Measurements from ENCODE around the gene SLC34A3. TPM values are rescaled to one million over a fixed set of nuclear protein-coding genes. Genes with fewer than 3 reads are reported as not detected.

SLC34A3 gene
- total and polyA plus RNA-seq, 2 donors (not counting 3 experiments of a cell fraction or from before 2014, with no cell fraction given) = not detected

DNA sequence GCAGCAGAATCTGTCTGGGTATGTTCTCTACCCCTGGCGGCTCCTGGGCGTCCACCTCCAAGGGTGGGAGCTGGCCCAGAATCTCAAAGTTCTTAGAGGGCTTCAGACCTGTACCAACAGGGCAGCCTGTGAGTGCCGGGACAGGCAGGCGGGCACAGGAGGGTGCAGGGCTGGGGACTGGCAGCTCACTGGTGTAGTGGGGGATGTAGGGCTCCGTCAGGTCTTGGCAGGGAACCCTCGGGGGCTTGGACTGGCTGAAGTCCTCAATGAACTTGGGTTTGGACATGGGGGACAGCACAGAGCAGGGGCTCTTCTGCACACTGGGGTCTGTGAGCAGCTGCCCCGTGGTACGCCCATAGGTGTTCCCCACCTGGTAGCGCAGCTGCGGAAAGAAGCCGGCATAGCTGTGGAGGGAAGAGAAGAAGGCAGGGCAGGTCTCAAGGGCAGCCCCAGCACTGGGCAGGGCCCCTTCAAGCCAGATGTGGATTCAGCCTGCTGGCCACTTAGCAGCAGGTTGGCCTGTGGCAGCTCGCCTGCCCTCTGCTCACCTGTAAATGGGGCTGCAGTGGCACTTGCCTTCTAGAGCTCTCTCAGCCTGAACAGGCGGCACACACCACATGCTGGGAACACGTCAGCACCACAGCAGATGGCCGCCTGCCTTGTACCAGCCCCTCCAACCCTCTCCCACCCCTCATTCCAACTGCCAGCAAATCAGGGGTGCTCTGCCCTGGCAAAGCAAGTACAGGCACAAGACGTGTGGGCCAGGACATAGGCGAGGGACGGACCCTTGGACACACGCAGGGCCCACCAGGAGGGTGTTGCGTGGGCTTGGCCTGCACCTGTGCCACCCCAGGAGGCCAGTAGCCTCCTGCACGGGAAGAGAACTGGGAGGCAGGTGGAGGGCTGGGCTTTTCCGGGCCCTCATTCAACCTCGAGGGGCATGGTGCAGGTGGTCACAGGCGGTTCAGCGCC lies 15.0 kb downstream of the SLC34A3 start:
- CTCF ChIA-PET = interaction anchor here (1.3 to 2.7 kb wide), 3 partner anchors 8 to 13 kb away, joined by 3 to 15 read pairs (median 13); partner anchors contain the start of gene NELFB
- H3K4me1 ChIP-seq (ENCODE audit: control insufficient read depth, extremely low read depth, insufficient read depth, low read length) = peaks cover 13% of the 10 kb centered on the region
- dilution Hi-C loops (cut with MboI; ENCODE audit: extremely low pct_ligation_motif_present, low sequenced_read_pairs) (no loop called here), intact Hi-C loops (cut with micrococcal nuclease) (no loop called here)
- POLR2A ChIA-PET = interaction anchor here (0.9 to 1.0 kb wide), 2 partner anchors 19 to 31 kb away, joined by 3 to 4 read pairs; no protein-coding TSS in a partner anchor
- TF ChIP-seq, protein P1, sequence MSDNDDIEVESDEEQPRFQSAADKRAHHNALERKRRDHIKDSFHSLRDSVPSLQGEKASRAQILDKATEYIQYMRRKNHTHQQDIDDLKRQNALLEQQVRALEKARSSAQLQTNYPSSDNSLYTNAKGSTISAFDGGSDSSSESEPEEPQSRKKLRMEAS (IDR thresholded peaks at IDR 0.05; ENCODE audit: insufficient read depth, insufficient read length) = no peak
- TF ChIP-seq POLR2AphosphoS5 (IDR thresholded peaks at IDR 0.05; ENCODE audit: insufficient read depth, low read depth, low read length) (no peak), JUN (IDR thresholded peaks at IDR 0.05; ENCODE audit: borderline replicate concordance, insufficient read depth, insufficient read length, low read depth) (no peak), EZH2 (IDR thresholded peaks at IDR 0.05; ENCODE audit: borderline replicate concordance, low read depth, low read length, severe bottlenecking) (no peak), GATA2 (IDR thresholded peaks at IDR 0.05; ENCODE audit: insufficient read depth, insufficient read length, low read depth, low read length) (no peak), MYC (IDR thresholded peaks at IDR 0.05; ENCODE audit: low read depth, low read length) (no peak), POLR2A (IDR thresholded peaks at IDR 0.05; ENCODE audit: low read depth, low read length) (no peak), FOS (IDR thresholded peaks at IDR 0.05; ENCODE audit: borderline replicate concordance, insufficient read depth, low read length) (no peak)
- TF ChIP-seq, protein P2, sequence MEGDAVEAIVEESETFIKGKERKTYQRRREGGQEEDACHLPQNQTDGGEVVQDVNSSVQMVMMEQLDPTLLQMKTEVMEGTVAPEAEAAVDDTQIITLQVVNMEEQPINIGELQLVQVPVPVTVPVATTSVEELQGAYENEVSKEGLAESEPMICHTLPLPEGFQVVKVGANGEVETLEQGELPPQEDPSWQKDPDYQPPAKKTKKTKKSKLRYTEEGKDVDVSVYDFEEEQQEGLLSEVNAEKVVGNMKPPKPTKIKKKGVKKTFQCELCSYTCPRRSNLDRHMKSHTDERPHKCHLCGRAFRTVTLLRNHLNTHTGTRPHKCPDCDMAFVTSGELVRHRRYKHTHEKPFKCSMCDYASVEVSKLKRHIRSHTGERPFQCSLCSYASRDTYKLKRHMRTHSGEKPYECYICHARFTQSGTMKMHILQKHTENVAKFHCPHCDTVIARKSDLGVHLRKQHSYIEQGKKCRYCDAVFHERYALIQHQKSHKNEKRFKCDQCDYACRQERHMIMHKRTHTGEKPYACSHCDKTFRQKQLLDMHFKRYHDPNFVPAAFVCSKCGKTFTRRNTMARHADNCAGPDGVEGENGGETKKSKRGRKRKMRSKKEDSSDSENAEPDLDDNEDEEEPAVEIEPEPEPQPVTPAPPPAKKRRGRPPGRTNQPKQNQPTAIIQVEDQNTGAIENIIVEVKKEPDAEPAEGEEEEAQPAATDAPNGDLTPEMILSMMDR (IDR thresholded peaks at IDR 0.05; ENCODE audit: extremely low read depth in 1 of 2, insufficient read depth in 1 of 2, low read depth in 1 of 2, low read length in 2 of 2) = no peak
- no peak overlapping the region for H2AFZ ChIP-seq (ENCODE audit: low read depth, low read length)
- DNase-seq (ENCODE audit: low read depth, low spot score) (no peak), FAIRE-seq (no peak)
- H3K9ac ChIP-seq (replicated peaks; ENCODE audit: extremely low read depth, insufficient read depth, low read length) = no peak overlapping the region
- no peak overlapping the region for H3K4me3 ChIP-seq (replicated peaks in 1 of 3; ENCODE audit: insufficient read depth in 1 of 3, low read depth in 1 of 3, low read length in 3 of 3)
- H4K20me1 ChIP-seq (replicated peaks; ENCODE audit: control insufficient read depth, extremely low read depth, insufficient read depth, low read length) = no peaks in the 10 kb centered on the region
- H3K9me3 ChIP-seq (replicated peaks; ENCODE audit: control insufficient read depth, insufficient read depth, low read length) = no peaks in the 10 kb centered on the region
- no peaks in the 10 kb centered on the region for H3K27me3 ChIP-seq (ENCODE audit: control insufficient read depth in 2 of 2, insufficient read depth in 2 of 2, low read length in 2 of 2)
- H3K4me2 ChIP-seq (ENCODE audit: insufficient read depth, low read length) = no peak overlapping the region
- H3K27ac ChIP-seq (ENCODE audit: insufficient read depth, low read depth, low read length) = no peak overlapping the region
- no peaks in the 10 kb centered on the region for H3K9me1 ChIP-seq (replicated peaks; ENCODE audit: control insufficient read depth, extremely low read depth, insufficient read depth, low read length)
- peaks cover 6 to 16% of the 10 kb centered on the region in 2 experiments for H3K36me3 ChIP-seq (ENCODE audit: control insufficient read depth in 2 of 2, extremely low read depth in 1 of 2, insufficient read depth in 2 of 2, low read length in 2 of 2)
- no TSS peak for BruUV-seq (replicated peaks)
- peaks cover 21% of the 10 kb centered on the region for H3K79me2 ChIP-seq (ENCODE audit: control insufficient read depth, insufficient read depth, low read length)
